Suprapubic skin (tissue), 4 donors: ENCODE data around the gene CCDC8. TPM values are rescaled to one million over a fixed set of nuclear protein-coding genes. Genes with fewer than 3 reads are reported as not detected.
"Not testable (repeated sequence)": the region's sequence is repeated elsewhere in the genome, so short reads cannot be mapped to it uniquely, and the experiment has no call there.

Experiments
- DNase-seq, 2 donors: peaks; one replicate each; pipeline ENCODE4 v3.0.0-alpha.2; 2019; ENCODE audit warnings: low spot score in 2 of 2
- H3K27ac ChIP-seq: fragments of 200-600 bp; sonication (generic); one replicate; pipeline ENCODE4 v1.5.1; 2019
- H3K27me3 ChIP-seq: fragments of 200-600 bp; sonication (generic); one replicate; pipeline ENCODE4 v1.5.1; 2019
- H3K36me3 ChIP-seq: fragments of 200-600 bp; sonication (generic); one replicate; pipeline ENCODE4 v1.5.1; 2019
- H3K4me1 ChIP-seq: fragments of 200-600 bp; sonication (generic); one replicate; pipeline ENCODE4 v1.5.1; 2019
- H3K4me3 ChIP-seq: fragments of 200-600 bp; sonication (generic); one replicate; pipeline ENCODE4 v1.5.1; 2019; ENCODE audit warnings: mild to moderate bottlenecking
- H3K9me3 ChIP-seq: fragments of 200-600 bp; sonication (generic); one replicate; pipeline ENCODE4 v1.5.1; 2019
- CTCF ChIP-seq, 2 donors: fragments of 200-600 bp in 1 of 2; fragments of 450-650 bp in 1 of 2; sonication (generic) in 1 of 2; IDR thresholded peaks; one replicate each; pipeline ENCODE4 v1.5.1; 2016 to 2019; ENCODE audit warnings: antibody characterized with exemption in 2 of 2, mild to moderate bottlenecking in 1 of 2, moderate library complexity in 1 of 2
- EP300 ChIP-seq: sonication (generic); formaldehyde crosslinking; IDR thresholded peaks from one replicate; pipeline ENCODE4 v1.6.1; 2017; ENCODE audit warnings: antibody characterized with exemption
- POLR2A ChIP-seq, 2 donors: fragments of 450-650 bp; IDR thresholded peaks; one replicate each; pipeline ENCODE4 v1.6.1; 2017; ENCODE audit warnings: antibody characterized with exemption in 2 of 2, mild to moderate bottlenecking in 2 of 2, moderate library complexity in 2 of 2
- POLR2AphosphoS5 ChIP-seq, 3 donors: sonication (generic); formaldehyde crosslinking; IDR thresholded peaks; one replicate each; pipeline ENCODE4 v1.6.1; 2017; ENCODE audit warnings: antibody characterized with exemption in 3 of 3
- WGBS: methylation state at CpG from one replicate; pipeline ENCODE4 v1.1.5; 2018; 5-methylcytosine and 5-hydroxymethylcytosine counted together
- total RNA-seq, 4 donors: library from RNA; depleted of rRNA; stranded (reverse); fragments of >200 nt; gene quantifications; one replicate each; pipeline ENCODE4 v1.1.0, GENCODE V29; 2016

CCDC8 gene
- total RNA-seq, 4 donors from 2014 or later: 1.6 to 6.5 (median 3.3) TPM

- H3K27me3 ChIP-seq: no peaks in the 10 kb centered on the region
- whole genome bisulfite sequencing: 92% methylated on average over 10 of the region's 20 CpGs
- DNase-seq: peak in 1 of 2 donors; percentile 68
- H3K36me3 ChIP-seq: peaks cover 41% of the 10 kb centered on the region
- TF ChIP-seq POLR2A (IDR thresholded peaks at IDR 0.05): no peak
- TF ChIP-seq CTCF (IDR thresholded peaks at IDR 0.05): no peak
- TF ChIP-seq POLR2AphosphoS5 (IDR thresholded peaks at IDR 0.05): no peak
- TF ChIP-seq EP300: no peak
- no peak overlapping the region for H3K27ac ChIP-seq
- no peak overlapping the region for H3K4me3 ChIP-seq
- H3K9me3 ChIP-seq: no peaks in the 10 kb centered on the region
- H3K4me1 ChIP-seq: peaks cover 61% of the 10 kb centered on the region
Observed at GRCh38 chr19:46376241-46377153, 36.9 kb downstream of the CCDC8 start.

GRCh38 chr19:46375476-46376067, 37.8 kb downstream of the CCDC8 start:
- H3K4me1 ChIP-seq: peaks cover 70% of the 10 kb centered on the region
- not testable (repeated sequence) for H3K27me3 ChIP-seq, H3K27ac ChIP-seq, H3K9me3 ChIP-seq, H3K4me3 ChIP-seq
- WGBS: 86% methylated on average over 6 of the region's 22 CpGs
- peak in 1 of 2 donors; percentile 63 for DNase-seq
- peaks cover 41% of the 10 kb centered on the region for H3K36me3 ChIP-seq

- no peak for TF ChIP-seq EP300
- TF ChIP-seq POLR2AphosphoS5 (IDR thresholded peaks at IDR 0.05): no peak
- TF ChIP-seq CTCF (IDR thresholded peaks at IDR 0.05): no peak
- 91% methylated on average over 10 of the region's 21 CpGs for WGBS
Observed at GRCh38 chr19:46374536-46375475, 38.6 kb downstream of the CCDC8 start.

GRCh38 chr19:46373491-46374359, 39.6 kb downstream of the CCDC8 start:
- peak overlapping the region; percentile 80 for H3K27ac ChIP-seq
- peaks cover 25% of the 10 kb centered on the region for H3K36me3 ChIP-seq
- TF ChIP-seq CTCF (IDR thresholded peaks at IDR 0.05) (no peak), POLR2A (IDR thresholded peaks at IDR 0.05) (no peak), POLR2AphosphoS5 (IDR thresholded peaks at IDR 0.05) (peak in 1 of 3 donors; percentile 22), EP300 (no peak)
- no peaks in the 10 kb centered on the region for H3K27me3 ChIP-seq
- WGBS: 21% methylated on average over 12 of the region's 17 CpGs
- H3K4me1 ChIP-seq: peaks cover 73% of the 10 kb centered on the region
- H3K9me3 ChIP-seq: no peaks in the 10 kb centered on the region
- H3K4me3 ChIP-seq: no peak overlapping the region
- peak; percentile 87 to 90 for DNase-seq

More at GRCh38 chr19:46374536-46375475, 38.6 kb downstream of the CCDC8 start:
- H3K4me1 ChIP-seq: peaks cover 75% of the 10 kb centered on the region
- no peak overlapping the region for H3K4me3 ChIP-seq
- H3K9me3 ChIP-seq: no peaks in the 10 kb centered on the region
- peak in 1 of 2 donors; percentile 76 for DNase-seq
- H3K27me3 ChIP-seq: no peaks in the 10 kb centered on the region
- peak overlapping the region; percentile 80 for H3K27ac ChIP-seq
- peaks cover 34% of the 10 kb centered on the region for H3K36me3 ChIP-seq
